ENCODE measurements around the gene DOCK1. TPM values are rescaled to one million over a fixed set of nuclear protein-coding genes. Genes with fewer than 3 reads are reported as not detected.

The DOCK1 gene
- total RNA-seq, 4 donors from 2014 or later = 4.3 to 6.0 (median 4.8) TPM

- TF ChIP-seq POLR2A (IDR thresholded peaks at IDR 0.05) (no peak), CTCF (IDR thresholded peaks at IDR 0.05 in 4 of 5, conservative IDR thresholded peaks at IDR 0.05 in 1 of 5) (no peak)
- ATAC-seq (no peak), DNase-seq (no peak)
- Histone ChIP-seq H3K9me3 (no peaks in the 10 kb centered on the region), H3K36me3 (no peaks in the 10 kb centered on the region), H3K4me3 (no peak overlapping the region), H3K27me3 (no peaks in the 10 kb centered on the region), H3K4me1 (peaks cover 0 to 8% of the 10 kb centered on the region in 2 donors), H3K27ac (no peak overlapping the region)
- intact Hi-C loops (cut with DNase I; ENCODE audit: low total_unique reads) = no loop called here
- in situ Hi-C loops (cut with MboI; ENCODE audit: low sequenced_read_pairs in 4 of 4) = no loop called here
Observed at GRCh38 chr10:127016331-127016730, 111.1 kb downstream of the DOCK1 start.

- Histone ChIP-seq H3K4me1 (peaks cover 0 to 3% of the 10 kb centered on the region in 2 donors), H3K36me3 (no peaks in the 10 kb centered on the region), H3K9me3 (no peaks in the 10 kb centered on the region), H3K27ac (no peak overlapping the region), H3K4me3 (no peak overlapping the region), H3K27me3 (no peaks in the 10 kb centered on the region)
- in situ Hi-C loops (cut with MboI; ENCODE audit: low sequenced_read_pairs in 4 of 4) (no loop called here), intact Hi-C loops (cut with DNase I; ENCODE audit: low total_unique reads) (no loop called here)
- DNase-seq (no peak), ATAC-seq (no peak)
- no peak for TF ChIP-seq POLR2A (IDR thresholded peaks at IDR 0.05)
- TF ChIP-seq CTCF (IDR thresholded peaks at IDR 0.05 in 4 of 5, conservative IDR thresholded peaks at IDR 0.05 in 1 of 5) = no peak
Observed at GRCh38 chr10:127017541-127018297, 112.5 kb downstream of the DOCK1 start.

GRCh38 chr10:127018298-127018650 is 113.0 kb downstream of the DOCK1 start:
- in situ Hi-C loops (cut with MboI; ENCODE audit: low sequenced_read_pairs in 4 of 4) (no loop called here), intact Hi-C loops (cut with DNase I; ENCODE audit: low total_unique reads) (no loop called here)
- ATAC-seq (no peak), DNase-seq (no peak)
- H3K9me3 ChIP-seq = no peaks in the 10 kb centered on the region
- H3K27ac ChIP-seq = no peak overlapping the region
- no peaks in the 10 kb centered on the region for H3K27me3 ChIP-seq
- H3K4me1 ChIP-seq = no peaks in the 10 kb centered on the region
- no peak overlapping the region for H3K4me3 ChIP-seq
- H3K36me3 ChIP-seq = no peaks in the 10 kb centered on the region
- TF ChIP-seq CTCF (IDR thresholded peaks at IDR 0.05 in 4 of 5, conservative IDR thresholded peaks at IDR 0.05 in 1 of 5) (no peak), POLR2A (IDR thresholded peaks at IDR 0.05) (no peak)

- no peak for DNase-seq
- no peaks in the 10 kb centered on the region for H3K9me3 ChIP-seq
- no peak overlapping the region for H3K27ac ChIP-seq
- in situ Hi-C loops (cut with MboI; ENCODE audit: low sequenced_read_pairs in 4 of 4) = no loop called here
- TF ChIP-seq POLR2A (IDR thresholded peaks at IDR 0.05) (no peak), CTCF (IDR thresholded peaks at IDR 0.05 in 4 of 5, conservative IDR thresholded peaks at IDR 0.05 in 1 of 5) (no peak)
- no peak for ATAC-seq
- intact Hi-C loops (cut with DNase I; ENCODE audit: low total_unique reads) = no loop called here
- no peaks in the 10 kb centered on the region for H3K27me3 ChIP-seq
- no peaks in the 10 kb centered on the region for H3K36me3 ChIP-seq
- H3K4me3 ChIP-seq = no peak overlapping the region
- no peaks in the 10 kb centered on the region for H3K4me1 ChIP-seq
Observed at GRCh38 chr10:127018766-127019165, 113.5 kb downstream of the DOCK1 start.

GRCh38 chr10:127020260-127020659 is 115.0 kb downstream of the DOCK1 start:
- H3K36me3 ChIP-seq = no peaks in the 10 kb centered on the region
- in situ Hi-C loops (cut with MboI; ENCODE audit: low sequenced_read_pairs in 4 of 4) = no loop called here
- ATAC-seq (no peak), DNase-seq (no peak)
- H3K27ac ChIP-seq = no peak overlapping the region
- intact Hi-C loops (cut with DNase I; ENCODE audit: low total_unique reads) = no loop called here
- TF ChIP-seq CTCF (IDR thresholded peaks at IDR 0.05 in 4 of 5, conservative IDR thresholded peaks at IDR 0.05 in 1 of 5) = no peak
- TF ChIP-seq POLR2A (IDR thresholded peaks at IDR 0.05) = no peak
- no peaks in the 10 kb centered on the region for H3K27me3 ChIP-seq
- H3K4me1 ChIP-seq = no peaks in the 10 kb centered on the region
- no peak overlapping the region for H3K4me3 ChIP-seq
- no peaks in the 10 kb centered on the region for H3K9me3 ChIP-seq

Measured in gastrocnemius medialis (tissue), 4 donors.